Body of pancreas (tissue), 4 donors: ENCODE results near the gene RHBDF1.

Source experiments
- POLR2A ChIP-seq, 3 donors: fragments of 450-650 bp; IDR thresholded peaks; one replicate each; pipeline ENCODE4 v1.6.1; 2016; ENCODE audit warnings: antibody characterized with exemption in 3 of 3, mild to moderate bottlenecking in 2 of 3
- TF ChIP-seq, protein P1 (sequence below), 7 experiments: fragments of 450-650 bp in 4 of 7; fragments of 200-600 bp in 3 of 7; sonication (generic) in 3 of 7; IDR thresholded peaks; one replicate each; pipeline ENCODE4 v1.5.1; 2016 to 2019; ENCODE audit warnings: antibody characterized with exemption in 7 of 7

GRCh38 chr16:50769-51591, 21.5 kb downstream of the RHBDF1 start:
- TF ChIP-seq, protein P1, sequence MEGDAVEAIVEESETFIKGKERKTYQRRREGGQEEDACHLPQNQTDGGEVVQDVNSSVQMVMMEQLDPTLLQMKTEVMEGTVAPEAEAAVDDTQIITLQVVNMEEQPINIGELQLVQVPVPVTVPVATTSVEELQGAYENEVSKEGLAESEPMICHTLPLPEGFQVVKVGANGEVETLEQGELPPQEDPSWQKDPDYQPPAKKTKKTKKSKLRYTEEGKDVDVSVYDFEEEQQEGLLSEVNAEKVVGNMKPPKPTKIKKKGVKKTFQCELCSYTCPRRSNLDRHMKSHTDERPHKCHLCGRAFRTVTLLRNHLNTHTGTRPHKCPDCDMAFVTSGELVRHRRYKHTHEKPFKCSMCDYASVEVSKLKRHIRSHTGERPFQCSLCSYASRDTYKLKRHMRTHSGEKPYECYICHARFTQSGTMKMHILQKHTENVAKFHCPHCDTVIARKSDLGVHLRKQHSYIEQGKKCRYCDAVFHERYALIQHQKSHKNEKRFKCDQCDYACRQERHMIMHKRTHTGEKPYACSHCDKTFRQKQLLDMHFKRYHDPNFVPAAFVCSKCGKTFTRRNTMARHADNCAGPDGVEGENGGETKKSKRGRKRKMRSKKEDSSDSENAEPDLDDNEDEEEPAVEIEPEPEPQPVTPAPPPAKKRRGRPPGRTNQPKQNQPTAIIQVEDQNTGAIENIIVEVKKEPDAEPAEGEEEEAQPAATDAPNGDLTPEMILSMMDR (IDR thresholded peaks at IDR 0.05), result no peak
- TF ChIP-seq POLR2A (IDR thresholded peaks at IDR 0.05), result no peak
